NCI-H128 (cell line): ENCODE results near the gene EIF4A3.

Experiments
- DNase-seq: peaks from one replicate; lab custom pipeline; 2025; ENCODE audit not compliant: unreplicated experiment; lab: John Stamatoyannopoulos, UW

Gene EIF4A3

GRCh38 chr17:80113033-80113484, 33.9 kb downstream of the EIF4A3 start:
- DNase-seq = no peak

- no peak for DNase-seq
These were observed 34.4 kb downstream of the EIF4A3 start for GRCh38 chr17:80112471-80113032.

GRCh38 chr17:80111702-80112470, 35.0 kb downstream of the EIF4A3 start:
- DNase-seq = no peak

- no peak for DNase-seq
These were observed 35.8 kb downstream of the EIF4A3 start for GRCh38 chr17:80110927-80111701.

- DNase-seq = no peak
These were observed 36.5 kb downstream of the EIF4A3 start for GRCh38 chr17:80110447-80110812.

GRCh38 chr17:80109713-80110446, 37.0 kb downstream of the EIF4A3 start:
- DNase-seq = peak; percentile 25

- DNase-seq = no peak
These were observed 37.8 kb downstream of the EIF4A3 start for GRCh38 chr17:80109066-80109660.

GRCh38 chr17:80108036-80108971, 38.6 kb downstream of the EIF4A3 start:
- DNase-seq = no peak

- no peak for DNase-seq
These were observed 39.5 kb downstream of the EIF4A3 start for GRCh38 chr17:80107231-80108021.

- no peak for DNase-seq
These were observed 40.2 kb downstream of the EIF4A3 start for GRCh38 chr17:80106751-80107150.

- DNase-seq = no peak
These were observed 40.8 kb downstream of the EIF4A3 start for GRCh38 chr17:80106176-80106575.

GRCh38 chr17:80105762-80106161, 41.2 kb downstream of the EIF4A3 start:
- peak; percentile 17 for DNase-seq

GRCh38 chr17:80104956-80105375, 42.0 kb downstream of the EIF4A3 start:
- DNase-seq = no peak

- peak; percentile 42 for DNase-seq
These were observed 42.5 kb downstream of the EIF4A3 start for GRCh38 chr17:80104321-80104955.

- DNase-seq = no peak
These were observed 43.4 kb downstream of the EIF4A3 start for GRCh38 chr17:80103449-80104085.

- no peak for DNase-seq
These were observed 44.1 kb downstream of the EIF4A3 start for GRCh38 chr17:80102664-80103448.

- no peak for DNase-seq
These were observed 44.8 kb downstream of the EIF4A3 start for GRCh38 chr17:80101946-80102663.
